Adrenal gland (tissue), 12 donors: ENCODE data around the gene ADAMTSL3. TPM values are rescaled to one million over a fixed set of nuclear protein-coding genes. Genes with fewer than 3 reads are reported as not detected.

Experiments
- DNase-seq, 7 donors: peaks; one replicate each; pipeline ENCODE4 v3.0.0-alpha.2; 2019 to 2020
- H3K27ac ChIP-seq, 5 donors: fragments of 200-600 bp; sonication (generic) in 4 of 5; 1 replicate in 3 of 5; 2 replicates in 2 of 5; pipeline versions ENCODE4 v1.5.1 to v1.8.0; 2016 to 2020; ENCODE audit warnings: mild to moderate bottlenecking in 1 of 5
- H3K27me3 ChIP-seq: fragments of 200-600 bp; 2 replicates; pipeline ENCODE4 v1.8.0; 2021
- H3K36me3 ChIP-seq, 2 donors: fragments of 200-600 bp; replicated peaks in 1 of 2; 1 replicate in 1 of 2; 2 replicates in 1 of 2; pipeline versions ENCODE4 v1.5.1 to v1.8.0; 2018 to 2022
- H3K4me1 ChIP-seq, 2 donors: fragments of 200-600 bp; replicated peaks in 1 of 2; 1 replicate in 1 of 2; 2 replicates in 1 of 2; pipeline versions ENCODE4 v1.5.1 to v1.8.0; 2018 to 2021
- H3K4me3 ChIP-seq, 4 donors: fragments of 200-600 bp; sonication (generic) in 3 of 4; one replicate each; pipeline ENCODE4 v1.5.1; 2016 to 2018
- H3K9me3 ChIP-seq, 3 donors: fragments of 200-600 bp; sonication (generic) in 1 of 3; replicated peaks in 1 of 3; 1 replicate in 2 of 3; 2 replicates in 1 of 3; pipeline versions ENCODE4 v1.5.1 to v1.8.0; 2016 to 2021
- CTCF ChIP-seq, 6 experiments: fragments of 450-650 bp in 4 of 6; fragments of 200-600 bp in 2 of 6; sonication (generic) in 1 of 6; IDR thresholded peaks; 1 replicate in 5 of 6; 2 replicates in 1 of 6; pipeline versions ENCODE4 v1.5.1 to v1.8.0; 2016 to 2021; ENCODE audit warnings: antibody characterized with exemption in 6 of 6, mild to moderate bottlenecking in 2 of 6, moderate library complexity in 1 of 6
- POLR2A ChIP-seq, 2 donors: fragments of 450-650 bp; IDR thresholded peaks; one replicate each; pipeline ENCODE4 v1.6.1; 2017; ENCODE audit warnings: antibody characterized with exemption in 2 of 2, mild to moderate bottlenecking in 2 of 2, moderate library complexity in 1 of 2
- WGBS, 4 donors: extraction: QIAGEN DNeasy Blood & Tissue Kit in 2 of 4; methylation state at CpG; one replicate each; pipeline versions ENCODE4 v1.1.5 to v1.1.7; 2013 to 2017; 5-methylcytosine and 5-hydroxymethylcytosine counted together
- intact Hi-C, 2 donors: fragments of 100-400 bp; cut with DNase I; formaldehyde crosslinking; loops; one replicate each; pipeline versions ENCODE4 v1.14.1 to v1.15.0; 2022 to 2023
- polyA plus RNA-seq, 3 donors: library from polyadenylated mRNA; stranded (reverse); fragments of 200-250 nt in 2 of 3; fragments of 350-450 nt in 1 of 3; fragmentation: Illumina TruSeq in 1 of 3; extraction: RNeasy Lipid Tissue Mini Kit (QIAGEN cat#74804) in 1 of 3; gene quantifications; one replicate each; pipeline ENCODE4 v1.2.3, GENCODE V29; 2013 to 2014
- total RNA-seq, 9 donors: library from RNA; depleted of rRNA in 4 of 9; stranded (reverse); fragments of >200 nt in 4 of 9; fragments of 120-200 nt in 1 of 9; fragmentation: NEBNext Ultra II Directional in 1 of 9; extraction: Animal tissue kit (Norgen Biotek cat#: 25700) in 1 of 9; gene quantifications; one replicate each; pipeline versions ENCODE4 v1.1.0 to v1.2.4, GENCODE V29; 2013 to 2023
- donor health status: healthy with polysubstance abuse.
- donor health status: Bipolar disorder and iron deficiency.
- donor health status: DM: yes; HTN: yes; CAD: no.
- donor health status: DM: no; HTN: no; CAD: no.
- donor health status: DM: no; HTN: no; CAD: no.
- donor health status: DM: yes; HTN: yes; CAD: no.

ADAMTSL3 gene
- total and polyA plus RNA-seq, 12 donors = 0.98 to 19.7 (median 10.5) TPM

- no peaks in the 10 kb centered on the region for H3K4me1 ChIP-seq
- H3K9me3 ChIP-seq = no peaks in the 10 kb centered on the region
- no peak overlapping the region for H3K27ac ChIP-seq
- TF ChIP-seq CTCF (IDR thresholded peaks at IDR 0.05) (no peak), POLR2A (IDR thresholded peaks at IDR 0.05) (no peak)
- no peak overlapping the region for H3K4me3 ChIP-seq
- no peaks in the 10 kb centered on the region for H3K27me3 ChIP-seq
- H3K36me3 ChIP-seq = no peaks in the 10 kb centered on the region
- intact Hi-C loops = no loop called here
- no peak for DNase-seq
Measured at GRCh38 chr15:83984601-83985000, 330.7 kb downstream of the ADAMTSL3 start.

GRCh38 chr15:83991163-83991562, 337.2 kb downstream of the ADAMTSL3 start:
- 64 to 78% (median 74%) methylated on average over 5 of the region's 5 CpGs for WGBS, 4 donors
- TF ChIP-seq POLR2A (IDR thresholded peaks at IDR 0.05) (no peak), CTCF (IDR thresholded peaks at IDR 0.05) (no peak)
- no peaks in the 10 kb centered on the region for H3K9me3 ChIP-seq
- no peak overlapping the region for H3K4me3 ChIP-seq
- H3K36me3 ChIP-seq = no peaks in the 10 kb centered on the region
- H3K4me1 ChIP-seq = no peaks in the 10 kb centered on the region
- no peak overlapping the region for H3K27ac ChIP-seq
- no peak for DNase-seq
- no peaks in the 10 kb centered on the region for H3K27me3 ChIP-seq
- intact Hi-C loops = no loop called here

GRCh38 chr15:83992324-83993031, 338.6 kb downstream of the ADAMTSL3 start:
- no peak for DNase-seq
- 68 to 82% (median 77%) methylated on average over 3 of the region's 3 CpGs for WGBS, 4 donors
- H3K9me3 ChIP-seq = no peaks in the 10 kb centered on the region
- no peaks in the 10 kb centered on the region for H3K4me1 ChIP-seq
- TF ChIP-seq CTCF (IDR thresholded peaks at IDR 0.05) (no peak), POLR2A (IDR thresholded peaks at IDR 0.05) (no peak)
- intact Hi-C loops = no loop called here
- H3K27me3 ChIP-seq = no peaks in the 10 kb centered on the region
- H3K4me3 ChIP-seq = no peak overlapping the region
- no peaks in the 10 kb centered on the region for H3K36me3 ChIP-seq
- no peak overlapping the region for H3K27ac ChIP-seq

GRCh38 chr15:83993591-83993990, 339.7 kb downstream of the ADAMTSL3 start:
- 72 to 81% (median 78%) methylated on average over 2 of the region's 2 CpGs for WGBS, 4 donors
- no peak overlapping the region for H3K27ac ChIP-seq
- DNase-seq = no peak
- H3K27me3 ChIP-seq = no peaks in the 10 kb centered on the region
- no peaks in the 10 kb centered on the region for H3K4me1 ChIP-seq
- no peak overlapping the region for H3K4me3 ChIP-seq
- no peaks in the 10 kb centered on the region for H3K36me3 ChIP-seq
- intact Hi-C loops = no loop called here
- H3K9me3 ChIP-seq = no peaks in the 10 kb centered on the region
- TF ChIP-seq CTCF (IDR thresholded peaks at IDR 0.05) = no peak
- no peak for TF ChIP-seq POLR2A (IDR thresholded peaks at IDR 0.05)
